Upper lobe of left lung (tissue), 4 donors: ENCODE measurements around the gene APOBEC3G.

Source experiments
- EP300 ChIP-seq, 4 donors: sonication (generic); formaldehyde crosslinking; IDR thresholded peaks; one replicate each; pipeline ENCODE4 v1.5.1; 2017; ENCODE audit warnings: antibody characterized with exemption in 4 of 4, control low read depth in 2 of 4
- POLR2A ChIP-seq, 4 donors: fragments of 450-650 bp; IDR thresholded peaks; one replicate each; pipeline ENCODE4 v1.5.1; 2016 to 2017; ENCODE audit warnings: antibody characterized with exemption in 4 of 4, mild to moderate bottlenecking in 2 of 4
- POLR2AphosphoS5 ChIP-seq, 2 donors: sonication (generic); formaldehyde crosslinking; IDR thresholded peaks; one replicate each; pipeline ENCODE4 v1.5.1; 2017; ENCODE audit warnings: antibody characterized with exemption in 2 of 2
- TF ChIP-seq, protein P1 (sequence below), 6 experiments: fragments of 450-650 bp in 4 of 6; fragments of 200-600 bp in 2 of 6; sonication (generic) in 2 of 6; IDR thresholded peaks; one replicate each; pipeline ENCODE4 v1.5.1; 2016 to 2019; ENCODE audit warnings: antibody characterized with exemption in 6 of 6

DNA sequence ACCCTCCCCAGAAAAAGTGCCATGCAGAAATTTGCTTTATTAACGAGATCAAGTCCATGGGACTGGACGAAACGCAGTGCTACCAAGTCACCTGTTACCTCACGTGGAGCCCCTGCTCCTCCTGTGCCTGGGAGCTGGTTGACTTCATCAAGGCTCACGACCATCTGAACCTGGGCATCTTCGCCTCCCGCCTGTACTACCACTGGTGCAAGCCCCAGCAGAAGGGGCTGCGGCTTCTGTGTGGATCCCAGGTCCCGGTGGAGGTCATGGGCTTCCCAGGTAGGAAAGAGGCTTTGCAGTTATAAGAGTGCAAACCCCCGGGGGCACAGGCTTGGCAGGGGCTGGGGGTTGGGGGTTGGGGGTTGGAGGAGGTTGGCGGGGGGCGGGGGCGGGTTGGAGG is 24.2 kb downstream of the APOBEC3G start:
- no peak for TF ChIP-seq POLR2AphosphoS5 (IDR thresholded peaks at IDR 0.05)
- TF ChIP-seq EP300 (IDR thresholded peaks at IDR 0.05) = no peak
- TF ChIP-seq, protein P1, sequence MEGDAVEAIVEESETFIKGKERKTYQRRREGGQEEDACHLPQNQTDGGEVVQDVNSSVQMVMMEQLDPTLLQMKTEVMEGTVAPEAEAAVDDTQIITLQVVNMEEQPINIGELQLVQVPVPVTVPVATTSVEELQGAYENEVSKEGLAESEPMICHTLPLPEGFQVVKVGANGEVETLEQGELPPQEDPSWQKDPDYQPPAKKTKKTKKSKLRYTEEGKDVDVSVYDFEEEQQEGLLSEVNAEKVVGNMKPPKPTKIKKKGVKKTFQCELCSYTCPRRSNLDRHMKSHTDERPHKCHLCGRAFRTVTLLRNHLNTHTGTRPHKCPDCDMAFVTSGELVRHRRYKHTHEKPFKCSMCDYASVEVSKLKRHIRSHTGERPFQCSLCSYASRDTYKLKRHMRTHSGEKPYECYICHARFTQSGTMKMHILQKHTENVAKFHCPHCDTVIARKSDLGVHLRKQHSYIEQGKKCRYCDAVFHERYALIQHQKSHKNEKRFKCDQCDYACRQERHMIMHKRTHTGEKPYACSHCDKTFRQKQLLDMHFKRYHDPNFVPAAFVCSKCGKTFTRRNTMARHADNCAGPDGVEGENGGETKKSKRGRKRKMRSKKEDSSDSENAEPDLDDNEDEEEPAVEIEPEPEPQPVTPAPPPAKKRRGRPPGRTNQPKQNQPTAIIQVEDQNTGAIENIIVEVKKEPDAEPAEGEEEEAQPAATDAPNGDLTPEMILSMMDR (IDR thresholded peaks at IDR 0.05) = no peak
- no peak for TF ChIP-seq POLR2A (IDR thresholded peaks at IDR 0.05)
